Erythroblast (primary cell): ENCODE measurements around the gene TRAF5.
"Not testable (repeated sequence)": the region's sequence is repeated elsewhere in the genome, so short reads cannot be mapped to it uniquely, and the experiment has no call there.

Source experiments
- GATA1 ChIP-seq: IDR thresholded peaks from 2 replicates; pipeline ENCODE4 v1.6.1; 2011; ENCODE audit warnings: low read depth, mild to moderate bottlenecking, control low read depth, low read length, moderate library complexity
- POLR2A ChIP-seq: IDR thresholded peaks from 2 replicates; pipeline ENCODE4 v1.6.1; 2011; ENCODE audit warnings: mild to moderate bottlenecking, low read length

- not testable (repeated sequence) for TF ChIP-seq POLR2A, GATA1
Observed at GRCh38 chr1:211416246-211416627, 89.6 kb downstream of the TRAF5 start.
